CD14-positive monocyte (primary cell): ENCODE data around the gene RAI1. TPM values are rescaled to one million over a fixed set of nuclear protein-coding genes. Genes with fewer than 3 reads are reported as not detected.
"Not testable (repeated sequence)": the region's sequence is repeated elsewhere in the genome, so short reads cannot be mapped to it uniquely, and the experiment has no call there.

Experiments
- DNase-seq, 3 donors: peaks; one replicate each; pipeline ENCODE4 v3.0.0-alpha.2; 2011 to 2022
- H2AFZ ChIP-seq: 2 replicates; pipeline ENCODE4 v1.6.0; 2012; ENCODE audit warnings: mild to moderate bottlenecking, low read depth, low read length, inconsistent platforms; ENCODE audit not compliant: insufficient read depth, poor library complexity, severe bottlenecking
- H3K27ac ChIP-seq, 2 donors: 1 replicate in 1 of 2; 2 replicates in 1 of 2; pipeline ENCODE4 v1.5.1; 2012 to 2013; ENCODE audit warnings: low read length in 2 of 2, control low read depth in 1 of 2, inconsistent platforms in 1 of 2, low read depth in 1 of 2, mild to moderate bottlenecking in 1 of 2
- H3K27me3 ChIP-seq, 2 donors: one replicate each; pipeline versions ENCODE4 v1.6.0 to v1.6.1; 2011 to 2013; ENCODE audit warnings: low read length in 2 of 2; ENCODE audit not compliant: control insufficient read depth in 2 of 2, insufficient read depth in 2 of 2
- H3K36me3 ChIP-seq, 2 donors: replicated peaks in 1 of 2; 1 replicate in 1 of 2; 2 replicates in 1 of 2; pipeline versions ENCODE4 v1.5.1 to v1.6.1; 2012 to 2013; ENCODE audit warnings: low read length in 2 of 2, control low read depth in 1 of 2, inconsistent platforms in 1 of 2, mild to moderate bottlenecking in 1 of 2; ENCODE audit not compliant: insufficient read depth in 2 of 2, control insufficient read depth in 1 of 2
- H3K4me1 ChIP-seq, 2 donors: 1 replicate in 1 of 2; 2 replicates in 1 of 2; pipeline versions ENCODE4 v1.5.1 to v1.6.1; 2012 to 2013; ENCODE audit warnings: low read length in 2 of 2, control low read depth in 1 of 2, inconsistent platforms in 1 of 2, mild to moderate bottlenecking in 1 of 2, moderate library complexity in 1 of 2; ENCODE audit not compliant: insufficient read depth in 2 of 2, control insufficient read depth in 1 of 2
- H3K4me2 ChIP-seq: replicated peaks from 2 replicates; pipeline ENCODE3; 2012; ENCODE audit warnings: low read length, moderate library complexity, mild to moderate bottlenecking; ENCODE audit not compliant: poor library complexity, severe bottlenecking; ENCODE audit errors: extremely low read depth
- H3K4me3 ChIP-seq, 3 experiments: fragments of 200-600 bp in 1 of 3; sonication (generic) in 1 of 3; replicated peaks in 1 of 3; 1 replicate in 2 of 3; 2 replicates in 1 of 3; pipeline ENCODE4 v1.5.1; 2011 to 2013; ENCODE audit warnings: low read length in 3 of 3, mild to moderate bottlenecking in 3 of 3, control low read depth in 2 of 3, low read depth in 2 of 3, inconsistent platforms in 1 of 3, moderate library complexity in 1 of 3
- H3K79me2 ChIP-seq: 2 replicates; pipeline ENCODE4 v1.6.0; 2012; ENCODE audit warnings: mild to moderate bottlenecking, control low read depth, inconsistent platforms, low read length, moderate library complexity; ENCODE audit not compliant: insufficient read depth
- H3K9ac ChIP-seq: 2 replicates; pipeline ENCODE4 v1.6.0; 2017; ENCODE audit warnings: low read length, mild to moderate bottlenecking; ENCODE audit not compliant: insufficient read depth, poor library complexity, severe bottlenecking
- H3K9me3 ChIP-seq, 2 donors: replicated peaks in 1 of 2; 1 replicate in 1 of 2; 2 replicates in 1 of 2; pipeline versions ENCODE4 v1.5.1 to v1.6.1; 2012 to 2013; ENCODE audit warnings: low read length in 2 of 2, control low read depth in 1 of 2; ENCODE audit not compliant: control insufficient read depth in 1 of 2, insufficient read depth in 1 of 2
- H4K20me1 ChIP-seq: 2 replicates; pipeline ENCODE4 v1.6.0; 2012; ENCODE audit warnings: mild to moderate bottlenecking, low read length, control low read depth, moderate library complexity; ENCODE audit not compliant: insufficient read depth
- H3K27ac Mint-ChIP-seq, 7 donors: one replicate each; pipeline ENCODE4 v1.8.0; 2020; ENCODE audit warnings: mild to moderate bottlenecking in 7 of 7, mixed read lengths in 7 of 7, moderate library complexity in 6 of 7, inconsistent platforms in 2 of 7
- H3K27me3 Mint-ChIP-seq, 3 donors: one replicate each; pipeline ENCODE4 v1.8.0; 2021 to 2022; ENCODE audit warnings: low read depth in 3 of 3, mild to moderate bottlenecking in 3 of 3, mixed read lengths in 3 of 3, moderate library complexity in 3 of 3, inconsistent platforms in 1 of 3
- H3K36me3 Mint-ChIP-seq, 2 donors: one replicate each; pipeline ENCODE4 v1.8.0; 2020; ENCODE audit warnings: mixed read lengths in 2 of 2, inconsistent platforms in 1 of 2, mild to moderate bottlenecking in 1 of 2
- H3K4me1 Mint-ChIP-seq: one replicate; pipeline ENCODE4 v1.8.0; 2020; ENCODE audit warnings: mild to moderate bottlenecking, mixed read lengths
- H3K4me3 Mint-ChIP-seq, 2 donors: one replicate each; pipeline ENCODE4 v1.8.0; 2020; ENCODE audit warnings: mild to moderate bottlenecking in 2 of 2, mixed read lengths in 2 of 2, moderate library complexity in 1 of 2
- H3K9me3 Mint-ChIP-seq, 7 donors: one replicate each; pipeline ENCODE4 v1.8.0; 2020 to 2022; ENCODE audit warnings: mixed read lengths in 7 of 7, mild to moderate bottlenecking in 6 of 7, moderate library complexity in 6 of 7, inconsistent platforms in 2 of 7
- CTCF ChIP-seq: fragments of 200-600 bp; IDR thresholded peaks from one replicate; pipeline ENCODE4 v1.8.0; 2022; ENCODE audit warnings: antibody characterized with exemption, mild to moderate bottlenecking
- whole genome bisulfite sequencing: methylation state at CpG from one replicate; pipeline ENCODE4 v1.1.5; 2013; ENCODE audit warnings: missing lambda C conversion rate; ENCODE audit not compliant: insufficient coverage; 5-methylcytosine and 5-hydroxymethylcytosine counted together
- intact Hi-C, 2 donors: fragments of 100-400 bp; cut with micrococcal nuclease; formaldehyde crosslinking; loops; one replicate each; pipeline versions ENCODE4 v1.15.0 to v1.15.1; 2023
- polyA plus RNA-seq, 3 donors: library from polyadenylated mRNA; depleted of rRNA in 1 of 3; unstranded in 2 of 3; stranded (reverse) in 1 of 3; fragments of 300-500 nt in 2 of 3; fragments of >200 nt in 1 of 3; fragmentation: Illumina TruSeq in 2 of 3; gene quantifications; 1 replicate in 2 of 3; 2 replicates in 1 of 3; pipeline ENCODE4 v1.2.3, GENCODE V29; 2012 to 2021

The RAI1 gene
- polyA plus RNA-seq, 3 donors = 0.89 to 4.4 (median 1.5) TPM

GRCh38 chr17:17806611-17807274 lies 125.5 kb downstream of the RAI1 start:
- no peak for DNase-seq
- H3K36me3 Mint-ChIP-seq = peaks cover 42 to 48% of the 10 kb centered on the region in 2 donors
- Histone ChIP-seq H3K4me2 (no peak overlapping the region), H2AFZ (no peak overlapping the region), H3K79me2 (no peaks in the 10 kb centered on the region), H3K36me3 (peaks cover 31 to 48% of the 10 kb centered on the region in 2 donors), H3K27ac (no peak overlapping the region), H3K9me3 (no peaks in the 10 kb centered on the region), H3K4me1 (no peaks in the 10 kb centered on the region), H4K20me1 (peaks cover 6% of the 10 kb centered on the region), H3K4me3 (no peak overlapping the region), H3K27me3 (no peaks in the 10 kb centered on the region), H3K9ac (no peak overlapping the region)
- intact Hi-C loops = no loop called here
- WGBS = 97% methylated on average over 11 of the region's 17 CpGs
- peaks cover 0 to 2% (median 2%) of the 10 kb centered on the region in 3 donors for H3K27me3 Mint-ChIP-seq
- no peaks in the 10 kb centered on the region for H3K9me3 Mint-ChIP-seq
- H3K4me1 Mint-ChIP-seq = no peaks in the 10 kb centered on the region
- no peak overlapping the region for H3K4me3 Mint-ChIP-seq
- no peak for TF ChIP-seq CTCF
- no peak overlapping the region for H3K27ac Mint-ChIP-seq

DNA sequence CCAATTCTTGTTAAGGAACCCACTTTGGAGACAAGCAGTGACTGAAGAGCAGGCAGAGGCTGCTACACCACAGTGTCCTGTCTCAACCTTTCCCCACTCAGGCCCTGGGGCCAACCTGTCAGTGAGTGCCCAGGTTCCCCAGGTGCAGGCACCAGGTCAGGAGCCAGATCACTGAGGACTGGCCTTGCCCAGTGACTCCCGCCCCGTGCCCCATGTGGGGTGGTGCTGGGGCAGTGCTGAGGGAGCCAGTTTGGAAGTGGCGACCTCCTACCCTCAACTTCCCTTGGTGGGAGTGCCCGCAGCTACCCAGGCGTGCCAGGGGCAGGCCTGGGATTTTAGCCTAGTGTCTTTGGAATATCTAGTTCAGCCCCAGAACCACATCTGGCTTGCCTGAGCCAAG lies 126.2 kb downstream of the RAI1 start:
- no peak overlapping the region for H2AFZ ChIP-seq
- Mint-ChIP-seq H3K4me1 (no peaks in the 10 kb centered on the region), H3K27me3 (peaks cover 0 to 2% (median 0%) of the 10 kb centered on the region in 3 donors), H3K36me3 (peaks cover 40 to 46% of the 10 kb centered on the region in 2 donors), H3K9me3 (no peaks in the 10 kb centered on the region), H3K4me3 (no peak overlapping the region), H3K27ac (no peak overlapping the region)
- no peaks in the 10 kb centered on the region for H3K4me1 ChIP-seq
- H3K9ac ChIP-seq = no peak overlapping the region
- no peaks in the 10 kb centered on the region for H3K79me2 ChIP-seq
- no peak overlapping the region for H3K4me2 ChIP-seq
- 94% methylated on average over 2 of the region's 5 CpGs for WGBS
- H3K27me3 ChIP-seq = no peaks in the 10 kb centered on the region
- no peaks in the 10 kb centered on the region for H3K9me3 ChIP-seq
- intact Hi-C loops = no loop called here
- H4K20me1 ChIP-seq = peaks cover 11% of the 10 kb centered on the region
- no peak for DNase-seq
- peaks cover 34 to 50% of the 10 kb centered on the region in 2 donors for H3K36me3 ChIP-seq
- H3K27ac ChIP-seq = no peak overlapping the region
- H3K4me3 ChIP-seq = no peak overlapping the region
- TF ChIP-seq CTCF = no peak

DNA sequence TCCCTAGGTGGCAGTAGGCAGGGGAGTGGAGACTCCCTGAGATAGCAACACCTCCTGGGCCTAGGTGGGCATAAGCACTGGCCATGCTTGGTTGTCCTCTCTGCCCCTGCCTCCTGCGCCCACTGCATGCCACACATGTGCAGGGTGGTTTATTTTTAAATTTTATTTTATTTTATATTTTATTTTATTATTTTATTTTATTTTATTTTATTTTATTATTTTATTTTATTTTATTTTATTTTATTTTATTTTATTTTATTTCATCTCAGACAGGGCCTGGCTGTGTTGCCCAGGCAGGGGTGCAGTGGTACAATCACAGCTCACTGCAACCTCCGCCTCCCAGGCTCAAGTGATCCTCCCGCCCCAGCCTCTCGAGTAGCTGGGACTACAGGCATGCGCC lies 126.9 kb downstream of the RAI1 start:
- no CpG with 5 or more reads among the region's 5 CpGs for WGBS
- H3K4me3 ChIP-seq, H3K4me1 ChIP-seq, H3K9me3 Mint-ChIP-seq, H3K4me3 Mint-ChIP-seq, H3K79me2 ChIP-seq, H3K27ac ChIP-seq, H3K9me3 ChIP-seq, H3K27me3 ChIP-seq, H3K27me3 Mint-ChIP-seq, intact Hi-C loops, DNase-seq, H2AFZ ChIP-seq, H3K4me1 Mint-ChIP-seq, H3K9ac ChIP-seq, H3K4me2 ChIP-seq: not testable (repeated sequence)
- H3K36me3 ChIP-seq = peaks cover 37 to 57% of the 10 kb centered on the region in 2 donors
- peak overlapping the region in 1 of 7 donors; percentile 13 for H3K27ac Mint-ChIP-seq
- H3K36me3 Mint-ChIP-seq = peaks cover 44 to 51% of the 10 kb centered on the region in 2 donors
- peaks cover 11% of the 10 kb centered on the region for H4K20me1 ChIP-seq
